HG03565 (cell line): ENCODE data around the gene CTU2.
A peak's percentile ranks its signal among the peaks of the same experiment; 100 is the strongest.

ENCODE experiments used
- ATAC-seq: cut with Tn5 transposase; IDR thresholded peaks from one replicate; pipeline ENCODE4 v1.9.1; 2021; ENCODE audit warnings: mild to moderate bottlenecking, moderate library complexity; ENCODE audit not compliant: unreplicated experiment

Gene CTU2

DNA sequence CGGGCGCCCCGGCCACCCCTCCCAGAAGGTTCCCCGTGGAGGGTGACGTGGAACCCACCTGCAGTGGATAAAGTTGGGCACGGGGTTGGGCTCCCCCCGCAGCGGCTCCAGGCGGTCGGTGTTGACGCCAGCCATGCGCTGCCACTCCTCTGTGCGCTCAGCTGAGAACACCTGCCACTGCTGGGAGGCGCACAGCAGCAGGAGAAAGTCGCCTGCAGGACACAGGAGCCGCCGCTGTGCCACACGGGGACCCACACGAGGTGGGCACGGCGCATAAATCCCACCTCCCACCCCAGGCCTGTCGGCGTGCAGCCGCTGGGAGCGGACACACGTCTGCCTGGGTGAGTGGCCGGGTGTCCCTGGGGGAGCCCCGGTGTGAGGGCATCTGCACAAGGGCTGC lies 20.7 kb downstream of the CTU2 start:
- ATAC-seq, result no peak

DNA sequence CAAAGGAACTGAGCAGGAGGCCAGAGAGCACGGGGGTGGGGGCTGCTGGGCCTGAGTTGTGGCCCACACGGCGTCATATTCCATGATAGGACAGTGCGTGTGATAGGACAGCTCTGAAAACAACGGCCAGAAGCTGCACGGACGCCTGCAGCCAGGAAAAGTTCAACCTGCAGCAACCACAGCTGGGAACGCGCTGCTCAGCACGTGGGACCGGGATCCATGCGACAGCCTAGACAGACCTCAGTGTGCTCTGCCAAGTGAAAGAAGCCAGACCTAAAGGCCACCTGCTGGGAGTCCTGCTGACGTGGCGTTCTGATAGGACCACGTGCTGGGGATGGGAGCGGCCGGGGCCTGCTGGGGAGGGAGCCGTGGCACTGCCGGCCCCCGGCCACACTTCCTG lies 21.6 kb downstream of the CTU2 start:
- no peak for ATAC-seq

DNA sequence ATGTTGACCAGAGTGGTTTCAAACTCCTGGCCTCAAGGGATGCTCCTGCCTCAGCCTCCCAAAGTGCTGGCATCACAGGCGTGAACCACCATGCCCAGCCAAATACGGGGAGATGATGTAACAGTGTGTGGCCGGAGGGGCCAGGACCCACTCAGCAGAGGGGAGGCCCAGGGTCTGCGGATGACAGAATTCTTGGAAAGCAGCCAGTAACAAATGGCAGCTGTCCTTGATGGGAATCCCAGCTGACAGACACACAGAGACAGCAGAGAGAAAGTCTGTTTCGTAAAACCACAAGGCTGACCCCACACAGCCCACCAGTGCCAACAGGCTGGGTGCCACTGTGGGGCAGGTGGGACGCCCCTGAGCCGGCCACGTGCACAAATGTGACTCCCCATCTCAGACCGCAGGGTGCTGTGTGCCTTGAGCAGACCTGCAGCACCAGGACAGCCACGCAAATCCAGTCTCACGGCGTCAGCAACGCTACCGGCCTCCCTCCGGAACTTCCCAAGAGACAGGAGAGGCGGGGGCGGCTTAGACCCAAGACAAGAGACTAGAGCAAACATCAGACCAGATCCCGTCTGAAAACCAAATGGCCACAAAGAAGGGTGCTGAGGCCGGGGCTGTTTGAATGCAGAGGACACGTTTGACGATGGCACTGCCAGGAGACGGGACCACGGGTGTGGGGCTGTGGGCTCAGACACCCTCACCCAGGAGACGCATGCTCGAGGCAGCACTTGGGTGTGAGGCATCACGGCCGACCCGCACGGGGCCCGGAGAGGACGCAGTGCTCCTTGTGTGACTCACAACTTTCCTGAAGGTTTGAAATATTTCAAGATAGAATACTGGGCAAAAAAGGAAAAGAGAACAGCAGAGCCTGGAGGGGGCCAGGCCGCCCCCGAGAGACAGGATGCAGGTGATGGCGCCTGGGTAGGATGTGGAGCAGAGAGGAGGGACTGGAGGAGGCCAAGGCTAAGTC lies 24.6 kb downstream of the CTU2 start:
- no peak for ATAC-seq

DNA sequence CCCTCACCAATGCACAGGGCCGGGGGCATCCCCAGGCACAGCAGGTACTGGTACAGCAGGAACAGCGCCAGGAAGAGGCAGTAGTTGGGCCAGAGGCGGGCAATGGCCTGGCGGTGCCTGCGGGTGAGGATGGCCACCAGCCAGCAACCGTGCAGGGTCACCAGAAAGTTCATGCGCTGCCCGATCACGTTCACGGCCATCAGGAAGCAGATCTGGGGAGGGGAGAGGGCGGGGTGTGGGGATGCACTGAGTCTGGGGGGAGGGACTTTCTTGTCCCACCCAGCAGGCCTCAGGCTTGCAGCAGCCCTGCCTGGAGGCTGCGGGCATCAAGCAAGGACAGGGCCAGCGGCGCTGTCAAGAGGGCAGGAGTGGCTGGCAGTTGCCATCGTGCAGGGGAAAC lies 25.4 kb downstream of the CTU2 start:
- ATAC-seq, result no peak

DNA sequence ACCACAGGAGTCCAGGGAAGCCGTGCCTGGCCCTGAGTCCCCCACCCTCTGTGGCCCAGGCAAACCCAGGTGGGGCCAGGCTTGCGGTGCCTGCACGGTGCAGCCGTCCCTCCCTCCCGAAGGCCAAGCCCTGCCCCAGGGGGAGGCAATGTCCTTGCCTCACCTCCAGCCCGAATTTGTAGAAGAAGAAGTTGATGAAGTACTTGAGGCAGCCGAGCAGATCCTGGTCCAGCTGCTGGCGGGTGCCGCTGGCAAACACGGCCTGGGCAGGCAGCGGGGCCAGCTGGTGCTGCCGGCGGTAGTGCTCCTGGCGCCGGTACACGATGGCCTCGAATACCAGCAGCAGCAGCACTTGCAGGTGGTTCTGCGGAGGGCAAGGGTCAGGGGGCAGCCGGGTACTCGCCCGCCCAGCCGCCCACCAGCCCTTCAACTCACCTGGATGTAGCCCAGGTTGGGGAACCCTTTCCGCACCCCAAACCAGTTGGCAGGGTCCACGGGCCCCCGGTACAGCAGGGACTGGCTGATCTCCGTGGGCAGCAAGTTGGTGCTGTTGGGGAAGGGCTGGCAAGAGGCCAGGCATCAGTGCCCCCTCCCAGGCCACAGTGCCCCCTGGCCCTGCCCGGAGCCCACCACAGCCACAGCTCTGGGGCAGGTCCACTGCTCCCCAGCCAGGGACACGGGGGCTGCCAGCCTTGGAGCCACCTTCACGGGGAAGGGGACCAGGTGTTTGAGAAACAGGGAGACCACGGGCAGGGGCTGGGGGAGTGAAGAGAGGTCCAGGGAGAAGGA lies 26.1 kb downstream of the CTU2 start:
- no peak for ATAC-seq

DNA sequence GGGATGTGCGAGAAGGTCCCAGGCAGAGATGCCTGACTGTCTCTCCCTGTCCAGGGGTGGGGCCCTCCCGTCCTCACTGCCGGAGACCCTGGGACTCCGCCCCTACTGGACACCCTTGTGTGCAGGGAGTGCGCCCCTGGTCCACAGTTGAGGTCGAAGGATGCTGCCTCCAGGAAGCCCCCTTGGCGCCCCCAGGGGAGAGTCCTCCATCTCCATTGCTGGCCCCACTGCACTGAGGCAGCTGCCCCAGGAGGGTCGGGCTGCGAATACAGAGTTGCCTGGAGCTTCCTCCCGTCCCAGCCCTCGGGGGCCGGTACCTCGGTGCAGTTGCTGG lies 26.6 kb downstream of the CTU2 start:
- ATAC-seq, result no peak

DNA sequence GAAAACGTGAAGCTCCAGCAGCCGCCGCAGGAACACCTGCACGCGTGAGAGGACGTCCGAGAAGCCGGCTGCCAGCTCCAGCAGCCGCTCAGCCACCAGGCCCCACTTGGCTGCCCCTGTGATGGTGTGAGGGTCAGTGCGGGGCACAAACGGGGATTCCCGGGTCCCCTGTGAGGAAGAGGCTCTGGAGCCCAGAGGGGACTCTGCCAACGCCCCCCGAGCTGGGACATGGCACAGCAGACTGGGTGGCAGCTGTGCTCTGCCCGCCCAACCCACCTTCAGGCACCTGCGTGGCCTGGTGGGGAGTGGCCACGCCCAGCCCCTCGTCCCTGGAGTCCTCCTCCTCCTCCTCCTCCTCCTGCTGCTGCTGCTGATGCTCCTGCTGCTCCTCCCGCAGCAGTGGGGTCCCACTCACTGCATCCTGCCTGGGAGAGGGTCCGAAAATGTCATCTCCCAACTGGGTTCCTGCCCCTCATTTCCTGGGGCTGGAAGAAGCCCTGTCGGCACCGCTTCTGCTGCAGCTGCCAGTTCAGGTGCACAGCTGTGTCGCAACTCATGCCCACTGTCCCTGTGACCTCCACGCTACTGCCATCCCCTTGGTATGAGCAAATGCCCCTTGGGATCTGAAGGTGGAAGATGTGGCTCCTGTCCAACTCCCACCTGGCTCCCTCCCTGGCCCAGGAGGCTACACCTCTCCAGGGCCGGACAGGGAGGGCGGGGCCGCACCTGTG lies 27.5 kb downstream of the CTU2 start:
- ATAC-seq, result no peak

DNA sequence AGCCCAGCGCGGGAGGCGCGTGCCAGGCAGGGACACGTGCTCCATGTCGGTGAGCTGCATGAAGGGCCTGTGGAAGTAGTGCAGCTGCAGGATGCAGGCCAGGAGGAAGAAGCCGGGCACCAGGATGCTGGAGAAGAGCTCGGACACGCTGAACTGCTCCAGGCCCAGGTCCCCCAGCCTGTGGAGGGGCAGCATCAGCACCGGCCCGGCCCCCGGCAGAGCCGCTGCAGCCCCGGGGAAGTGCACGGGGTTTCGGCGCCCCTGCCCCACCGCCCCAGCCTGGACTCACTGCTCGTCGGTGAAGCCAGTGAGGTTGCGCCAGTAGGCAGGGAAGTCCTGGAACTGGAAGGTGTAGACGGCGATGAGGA lies 28.0 kb downstream of the CTU2 start:
- no peak for ATAC-seq

DNA sequence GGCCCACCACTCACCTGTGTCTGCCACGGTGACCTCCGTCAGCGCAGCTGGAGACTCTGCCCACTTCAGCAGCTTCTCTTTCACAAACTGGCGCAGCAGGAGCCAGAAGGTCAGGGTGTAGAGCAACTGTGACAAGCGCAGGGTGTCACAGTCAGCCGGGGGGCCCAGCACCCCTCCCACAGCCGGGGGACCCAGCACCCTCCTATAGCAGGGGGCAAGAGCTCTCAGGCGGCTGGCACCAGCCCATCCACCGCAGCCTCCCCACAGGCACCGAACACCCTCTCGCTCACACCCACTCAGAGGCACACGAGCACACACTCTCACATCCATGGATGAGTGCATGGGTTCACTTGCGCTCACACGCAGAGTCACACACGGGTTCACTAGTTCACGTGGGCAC lies 28.8 kb downstream of the CTU2 start:
- ATAC-seq, result no peak

DNA sequence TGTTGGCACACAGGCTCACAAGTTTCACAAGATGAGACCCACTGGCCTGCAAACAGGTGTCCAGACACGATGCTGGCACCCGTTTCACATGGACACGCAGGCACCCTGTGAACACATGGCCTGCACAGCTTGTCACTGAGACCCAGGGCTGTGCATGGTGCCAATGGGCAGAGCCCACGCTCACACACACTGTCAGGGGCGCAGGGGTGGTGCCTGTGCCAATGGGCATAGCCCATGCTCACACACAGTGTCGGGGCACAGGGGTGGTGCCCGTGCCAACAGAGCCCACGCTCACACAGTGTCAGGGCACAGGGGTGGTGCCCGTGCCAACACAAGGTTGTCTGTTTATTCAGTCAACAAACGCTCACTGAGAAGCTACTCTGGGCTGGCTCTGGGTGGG lies 29.3 kb downstream of the CTU2 start:
- ATAC-seq, result no peak

DNA sequence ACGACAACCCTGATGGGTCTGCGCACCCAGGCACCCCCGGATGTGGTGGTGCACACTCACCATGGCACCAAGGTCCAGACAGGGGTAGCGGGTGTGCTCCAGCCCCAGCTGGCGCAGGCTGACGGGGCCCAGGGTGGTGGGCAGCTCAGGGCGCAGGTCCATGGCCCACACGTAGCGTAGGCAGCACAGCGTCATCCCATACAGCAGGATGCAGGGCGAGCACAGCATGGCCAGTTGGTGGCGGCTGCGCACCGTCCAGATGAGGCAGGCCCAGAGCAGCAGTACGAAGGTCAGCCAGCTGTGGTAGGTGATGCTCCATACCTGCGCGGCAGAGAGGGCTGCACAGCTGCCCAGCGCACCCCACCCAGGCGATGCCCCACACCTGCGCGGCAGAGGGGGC lies 29.8 kb downstream of the CTU2 start:
- ATAC-seq, result no peak

DNA sequence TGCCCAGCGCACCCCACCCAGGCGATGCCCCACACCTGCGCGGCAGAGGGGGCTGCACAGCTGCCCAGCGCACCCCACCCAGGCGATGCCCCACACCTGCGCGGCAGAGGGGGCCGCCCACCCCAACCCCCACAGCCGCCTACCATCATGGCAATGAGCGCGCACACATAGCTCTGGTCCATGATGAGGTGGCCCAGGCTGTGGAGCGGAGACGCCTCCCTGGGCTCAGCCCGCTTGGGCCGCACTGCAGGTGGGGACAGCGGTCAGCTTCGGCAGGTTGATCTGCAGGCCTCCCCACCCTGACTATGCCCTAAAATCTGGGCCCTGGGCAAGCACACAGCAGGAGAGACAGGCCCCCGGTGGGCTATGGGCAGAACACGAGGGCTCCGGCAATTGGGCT lies 30.2 kb downstream of the CTU2 start:
- no peak for ATAC-seq

DNA sequence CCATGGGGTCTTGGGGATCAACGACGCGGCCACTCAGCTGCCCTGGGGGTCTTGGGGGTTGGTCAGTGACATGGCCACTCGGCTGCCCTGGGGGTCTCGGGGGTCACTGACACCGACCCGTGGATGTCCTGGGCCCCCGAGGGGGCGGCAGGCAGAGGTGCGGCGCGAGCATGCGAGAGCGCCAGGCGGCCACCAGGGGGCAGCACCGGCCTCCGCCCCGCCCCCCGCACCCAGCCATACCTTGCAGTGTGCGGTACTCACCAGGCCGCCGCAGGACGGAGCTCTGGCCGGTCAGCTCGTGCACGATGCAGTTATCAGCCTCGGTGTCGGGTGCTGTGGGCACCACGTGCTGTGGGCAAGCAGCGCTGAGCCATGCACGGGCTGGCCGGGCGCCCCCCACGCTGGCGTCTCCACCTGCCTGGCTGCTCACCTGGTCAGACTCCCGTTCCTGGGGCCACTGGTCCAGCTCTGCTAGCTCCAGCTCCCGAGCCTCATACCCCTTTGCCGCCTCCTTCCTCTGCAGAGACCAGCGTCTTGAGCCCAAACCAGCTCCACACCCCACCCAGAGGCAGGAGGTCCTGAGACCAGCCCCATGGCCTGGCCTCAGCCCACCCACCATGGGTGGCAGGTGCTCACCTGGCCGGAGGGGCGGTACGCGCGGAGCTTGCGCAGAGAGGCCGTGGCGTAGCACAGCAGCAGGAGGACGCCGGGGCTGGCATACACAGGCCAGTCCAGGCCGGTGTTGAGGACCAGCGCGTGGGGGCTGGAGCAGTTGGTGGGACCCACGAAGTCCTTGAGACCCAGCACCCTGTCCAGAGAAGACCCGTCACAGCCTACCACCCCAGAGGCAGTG lies 31.2 kb downstream of the CTU2 start:
- ATAC-seq, result peak; percentile 46

DNA sequence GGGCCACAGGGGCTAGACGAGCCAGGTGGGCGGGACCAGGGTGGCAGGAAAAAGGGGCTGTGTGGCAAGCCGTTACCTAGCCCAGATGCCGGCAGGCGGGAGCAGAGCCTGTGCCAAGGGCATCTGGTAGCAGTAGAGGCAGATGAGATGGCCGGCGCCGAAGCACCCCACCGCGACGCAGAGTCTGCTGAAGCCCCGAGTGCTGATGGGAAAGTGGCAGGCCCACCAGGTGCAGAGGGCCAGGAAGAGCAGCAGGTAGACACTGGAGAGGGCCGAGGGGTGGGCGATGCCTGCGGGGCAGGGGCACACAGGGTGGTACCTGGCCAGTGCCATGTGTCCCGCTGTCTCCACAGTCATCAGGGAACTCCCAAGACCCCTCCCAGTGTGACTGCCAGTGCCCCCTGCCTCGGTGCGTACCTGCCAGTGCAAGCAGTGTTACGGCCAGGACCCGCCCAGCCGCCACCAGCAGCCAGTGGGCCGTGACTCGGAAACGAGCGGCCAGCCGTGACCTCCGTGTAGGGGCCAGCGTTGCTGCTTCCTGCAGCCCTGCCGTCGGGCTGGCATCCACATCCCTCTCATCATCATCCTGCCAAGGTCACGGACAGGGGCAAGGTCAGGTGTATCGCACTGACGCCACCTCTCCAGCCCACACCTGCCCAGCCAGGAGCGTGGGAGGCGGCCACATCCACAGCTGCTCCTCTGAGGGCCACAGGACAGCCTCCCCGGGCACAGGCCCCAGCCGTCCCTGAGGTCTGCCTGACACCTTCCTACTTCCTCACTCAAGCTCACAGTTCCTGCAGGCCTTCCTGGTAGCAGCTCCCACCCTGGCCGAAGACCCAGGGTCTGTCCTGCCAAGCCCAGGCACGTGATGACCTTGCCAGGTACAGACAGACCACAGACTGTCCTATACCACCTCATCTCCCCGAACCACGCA lies 32.1 kb downstream of the CTU2 start:
- no peak for ATAC-seq

DNA sequence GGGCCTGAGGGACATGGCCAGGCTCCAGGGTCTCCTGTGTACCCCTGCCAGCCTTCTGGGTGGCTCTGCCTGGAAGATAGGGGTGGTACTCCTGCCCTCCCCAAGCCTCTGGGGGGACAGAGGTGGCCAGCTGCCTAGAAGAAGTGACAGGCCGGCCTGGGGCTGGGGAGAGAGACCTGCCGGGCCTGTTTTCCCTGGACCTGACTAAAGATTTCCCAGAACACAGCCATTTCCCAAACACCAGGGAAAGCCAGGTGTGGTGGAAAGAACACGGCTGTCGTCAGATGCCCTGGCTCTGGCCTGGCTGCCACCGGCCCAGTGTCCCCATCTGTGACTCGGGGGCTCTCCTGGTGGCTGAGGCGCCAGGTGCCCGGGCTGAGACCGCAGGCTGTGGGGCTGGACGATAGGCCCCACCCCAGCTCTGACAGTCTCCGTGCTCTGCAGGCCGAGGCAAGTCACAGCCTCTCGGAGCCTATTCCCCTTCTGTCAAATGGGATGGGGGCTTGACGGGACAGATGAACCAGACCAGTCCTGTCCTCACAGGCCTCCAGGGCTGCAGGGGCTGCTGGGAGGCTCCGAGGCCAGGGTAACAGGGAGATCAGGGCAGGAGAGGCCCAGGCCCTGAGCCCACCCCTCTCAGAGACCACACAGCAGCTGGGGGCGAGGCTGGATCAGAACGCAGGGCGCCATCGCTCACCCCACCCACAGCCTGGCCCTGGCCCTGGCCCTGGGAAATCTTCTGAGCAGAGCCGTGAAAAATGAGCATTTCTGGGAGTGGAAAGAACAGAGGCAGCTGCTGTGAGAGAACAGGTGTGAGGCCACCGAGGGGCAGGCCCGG lies 33.1 kb downstream of the CTU2 start:
- ATAC-seq, result no peak

DNA sequence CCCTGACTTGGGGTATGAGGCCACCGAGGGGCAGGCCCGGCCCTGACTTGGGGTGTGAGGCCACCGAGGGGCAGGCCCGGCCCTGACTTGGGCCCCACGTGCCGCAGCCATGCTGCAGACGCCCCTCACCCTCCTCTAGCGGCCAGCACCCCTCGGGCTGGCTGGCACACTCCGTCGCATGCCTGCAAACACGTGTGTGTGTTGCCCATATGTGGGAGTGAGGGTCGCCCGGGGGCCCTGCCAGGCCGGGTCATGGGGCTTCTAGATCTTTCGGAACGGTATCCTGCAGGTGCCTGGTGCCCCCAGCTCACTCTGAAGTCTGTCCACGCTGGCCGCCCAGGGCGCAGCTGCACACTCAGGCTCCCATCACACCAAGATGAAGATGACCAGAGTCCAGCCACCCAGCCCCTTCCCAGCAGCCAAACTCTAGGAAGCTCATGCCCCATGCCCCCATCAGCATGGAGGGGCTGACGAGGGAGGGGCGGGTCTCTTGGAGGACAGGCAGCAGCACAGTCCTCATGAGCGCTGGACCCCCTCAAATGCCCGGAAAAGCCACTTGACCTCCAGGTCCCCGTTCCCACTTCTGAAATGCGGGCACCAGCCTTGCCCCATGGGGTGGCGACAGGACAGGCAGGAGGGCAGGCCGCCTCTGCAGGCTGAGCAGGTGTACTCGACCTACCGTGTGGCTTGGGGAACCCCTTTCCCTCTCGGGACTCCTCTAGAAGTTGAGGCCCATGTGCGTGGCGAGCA lies 33.8 kb downstream of the CTU2 start:
- ATAC-seq, result no peak

DNA sequence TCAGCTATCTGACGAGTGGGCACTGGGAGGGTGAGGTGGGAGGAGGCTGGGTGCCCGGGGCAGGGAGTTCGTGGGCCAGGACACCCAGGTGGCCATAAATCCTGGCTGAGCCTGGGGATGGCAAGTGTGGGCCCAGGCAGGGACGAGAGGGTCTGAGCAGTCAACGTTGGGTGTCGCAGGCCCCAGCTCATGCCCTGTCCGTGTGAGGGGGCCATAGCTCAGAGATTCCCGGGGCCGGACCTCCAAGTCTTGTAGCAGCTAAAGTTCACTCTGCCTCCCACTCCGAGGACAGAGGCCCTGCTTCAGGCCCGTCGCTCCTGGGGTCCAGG lies 34.4 kb downstream of the CTU2 start:
- no peak for ATAC-seq

DNA sequence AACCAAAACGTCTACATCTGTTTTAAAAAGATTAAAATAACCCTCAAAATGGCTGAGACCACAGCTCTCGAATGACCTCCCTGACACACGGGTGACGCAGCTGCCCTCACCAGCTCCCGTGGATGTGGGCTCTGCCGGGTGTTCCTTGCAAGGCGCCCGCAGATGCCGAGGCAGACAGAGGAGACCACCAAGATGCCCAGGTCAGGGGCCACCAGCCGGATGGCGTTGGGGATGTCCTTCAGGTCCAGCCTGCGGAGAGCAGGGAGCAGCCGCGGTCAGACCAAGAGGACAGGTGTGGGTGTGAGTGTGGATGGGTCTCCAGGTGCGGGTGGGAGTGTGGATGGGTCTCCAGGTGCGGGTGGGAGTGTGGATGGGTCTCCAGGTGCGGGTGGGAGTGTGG lies 35.1 kb downstream of the CTU2 start:
- no peak for ATAC-seq
